Mesothelial cell of epicardium (in vitro differentiated cells): Measurements from ENCODE around the gene SLC1A3. TPM values are rescaled to one million over a fixed set of nuclear protein-coding genes. Genes with fewer than 3 reads are reported as not detected.

Experiments
- DNase-seq, 2 experiments: peaks; one replicate each; pipeline ENCODE4 v3.0.0; 2021; ENCODE audit warnings: low spot score in 2 of 2; ENCODE audit not compliant: unreplicated experiment in 2 of 2
- H3K27ac Mint-ChIP-seq: 2 replicates; pipeline ENCODE4 v1.8.0; 2021; ENCODE audit warnings: mixed read lengths
- H3K27me3 Mint-ChIP-seq: 2 replicates; pipeline ENCODE4 v1.8.0; 2021; ENCODE audit warnings: low read depth, mixed read lengths
- H3K36me3 Mint-ChIP-seq: 2 replicates; pipeline ENCODE4 v1.8.0; 2021; ENCODE audit warnings: mixed read lengths
- H3K4me1 Mint-ChIP-seq: 2 replicates; pipeline ENCODE4 v1.8.0; 2021; ENCODE audit warnings: mixed read lengths
- H3K4me3 Mint-ChIP-seq: 2 replicates; pipeline ENCODE4 v1.8.0; 2021; ENCODE audit warnings: mild to moderate bottlenecking, moderate library complexity, mixed read lengths
- H3K9me3 Mint-ChIP-seq: 2 replicates; pipeline ENCODE4 v1.8.0; 2021; ENCODE audit warnings: mixed read lengths
- CTCF ChIP-seq: fragments of 200-600 bp; sonication (generic); IDR thresholded peaks from one replicate; pipeline ENCODE4 v1.5.0; 2021; ENCODE audit warnings: antibody characterized with exemption; ENCODE audit not compliant: unreplicated experiment
- total RNA-seq: library from RNA; stranded (reverse); gene quantifications from 3 replicates; pipeline ENCODE4 v1.2.1, GENCODE V29; 2021

SLC1A3 gene
- total RNA-seq, 1 donor from 2014 or later: 56.3 TPM

- no peak overlapping the region for H3K4me3 Mint-ChIP-seq
- no peaks in the 10 kb centered on the region for H3K9me3 Mint-ChIP-seq
- H3K27ac Mint-ChIP-seq: no peak overlapping the region
- peaks cover 20% of the 10 kb centered on the region for H3K4me1 Mint-ChIP-seq
- DNase-seq: no peak
- H3K36me3 Mint-ChIP-seq: peaks cover 5% of the 10 kb centered on the region
- no peak for TF ChIP-seq CTCF
- no peaks in the 10 kb centered on the region for H3K27me3 Mint-ChIP-seq
Measured at GRCh38 chr5:36691226-36691625, 84.8 kb downstream of the SLC1A3 start.

- Mint-ChIP-seq H3K27me3 (no peaks in the 10 kb centered on the region), H3K4me3 (peak overlapping the region; percentile 12), H3K27ac (no peak overlapping the region), H3K9me3 (no peaks in the 10 kb centered on the region), H3K4me1 (peaks cover 20% of the 10 kb centered on the region), H3K36me3 (peaks cover under 1% of the 10 kb centered on the region)
- DNase-seq: no peak
- no peak for TF ChIP-seq CTCF
Measured at GRCh38 chr5:36691696-36692371, 85.4 kb downstream of the SLC1A3 start.

GRCh38 chr5:36692791-36693763, 86.7 kb downstream of the SLC1A3 start:
- Mint-ChIP-seq H3K36me3 (no peaks in the 10 kb centered on the region), H3K9me3 (no peaks in the 10 kb centered on the region), H3K4me1 (peaks cover 20% of the 10 kb centered on the region), H3K27me3 (no peaks in the 10 kb centered on the region), H3K27ac (no peak overlapping the region), H3K4me3 (peak overlapping the region; percentile 61)
- peak; percentile 52 for TF ChIP-seq CTCF
- DNase-seq: peak; percentile 49 to 78

- Mint-ChIP-seq H3K27me3 (no peaks in the 10 kb centered on the region), H3K9me3 (no peaks in the 10 kb centered on the region), H3K27ac (no peak overlapping the region), H3K4me1 (peaks cover 27% of the 10 kb centered on the region), H3K36me3 (no peaks in the 10 kb centered on the region), H3K4me3 (no peak overlapping the region)
- no peak for DNase-seq
- no peak for TF ChIP-seq CTCF
Measured at GRCh38 chr5:36694351-36694750, 87.9 kb downstream of the SLC1A3 start.

- Mint-ChIP-seq H3K9me3 (no peaks in the 10 kb centered on the region), H3K4me1 (peaks cover 29% of the 10 kb centered on the region), H3K36me3 (no peaks in the 10 kb centered on the region), H3K27me3 (no peaks in the 10 kb centered on the region), H3K4me3 (no peak overlapping the region), H3K27ac (no peak overlapping the region)
- TF ChIP-seq CTCF: peak; percentile 73
- peak in 1 of 2 experiments; percentile 54 for DNase-seq
Measured at GRCh38 chr5:36696059-36696673, 89.8 kb downstream of the SLC1A3 start.
